Glutamatergic neuron (in vitro differentiated cells): Measurements from ENCODE around the gene RBM46. TPM values are rescaled to one million over a fixed set of nuclear protein-coding genes. Genes with fewer than 3 reads are reported as not detected.

Source experiments
- DNase-seq: peaks from one replicate; pipeline ENCODE4 v3.0.0; 2022
- H3K27ac Mint-ChIP-seq: one replicate; pipeline ENCODE4 v1.8.0; 2020; ENCODE audit warnings: mild to moderate bottlenecking, mixed read lengths, inconsistent platforms; ENCODE audit not compliant: unreplicated experiment
- H3K27me3 Mint-ChIP-seq: one replicate; pipeline ENCODE4 v1.8.0; 2020; ENCODE audit warnings: mild to moderate bottlenecking, moderate library complexity, mixed read lengths, inconsistent platforms; ENCODE audit not compliant: unreplicated experiment
- H3K36me3 Mint-ChIP-seq: one replicate; pipeline ENCODE4 v1.8.0; 2020; ENCODE audit warnings: mild to moderate bottlenecking, mixed read lengths, inconsistent platforms; ENCODE audit not compliant: unreplicated experiment
- H3K4me1 Mint-ChIP-seq: one replicate; pipeline ENCODE4 v1.8.0; 2020; ENCODE audit warnings: mild to moderate bottlenecking, low read depth, mixed read lengths, inconsistent platforms; ENCODE audit not compliant: unreplicated experiment
- H3K4me3 Mint-ChIP-seq: one replicate; pipeline ENCODE4 v1.8.0; 2020; ENCODE audit warnings: mild to moderate bottlenecking, mixed read lengths, inconsistent platforms; ENCODE audit not compliant: unreplicated experiment
- H3K9me3 Mint-ChIP-seq: one replicate; pipeline ENCODE4 v1.8.0; 2020; ENCODE audit warnings: mild to moderate bottlenecking, moderate library complexity, mixed read lengths, inconsistent platforms; ENCODE audit not compliant: unreplicated experiment
- total RNA-seq: library from RNA; stranded (reverse); fragmentation: NEBNext Ultra II Directional; extraction: Animal tissue kit (Norgen Biotek cat#: 25700); gene quantifications from one replicate; pipeline ENCODE4 v1.2.1, GENCODE V29; 2021; ENCODE audit not compliant: unreplicated experiment
- TF ChIP-seq, protein P1 (sequence below): fragments of 200-600 bp; sonication (generic); IDR thresholded peaks from one replicate; pipeline ENCODE4 v1.5.0; 2021; ENCODE audit not compliant: partially characterized antibody, unreplicated experiment

Gene RBM46
- total RNA-seq, 1 donor from 2014 or later: 7.9 TPM

DNA sequence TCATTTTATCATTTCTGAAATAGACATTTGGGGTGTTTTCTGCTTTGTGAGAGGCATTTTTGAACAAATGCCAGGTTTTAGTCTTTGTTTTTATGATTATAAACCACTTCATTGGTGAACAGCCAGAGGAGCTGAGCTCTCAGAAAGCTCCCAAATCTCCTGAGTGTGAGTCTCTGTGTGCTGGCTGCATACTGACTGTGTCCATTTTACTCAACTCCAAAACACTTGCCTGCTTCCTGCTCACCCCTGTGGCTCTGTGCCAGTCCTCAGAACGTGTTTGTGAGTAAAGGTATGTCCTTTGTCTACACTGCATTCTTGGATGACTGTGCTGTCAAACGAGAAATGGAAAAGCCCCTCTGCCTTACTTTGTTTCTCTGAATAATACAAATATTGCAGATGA lies 42.6 kb upstream of the RBM46 start:
- peaks cover 9% of the 10 kb centered on the region for H3K27me3 Mint-ChIP-seq
- H3K9me3 Mint-ChIP-seq: no peaks in the 10 kb centered on the region
- no peak for DNase-seq
- TF ChIP-seq, protein P1, sequence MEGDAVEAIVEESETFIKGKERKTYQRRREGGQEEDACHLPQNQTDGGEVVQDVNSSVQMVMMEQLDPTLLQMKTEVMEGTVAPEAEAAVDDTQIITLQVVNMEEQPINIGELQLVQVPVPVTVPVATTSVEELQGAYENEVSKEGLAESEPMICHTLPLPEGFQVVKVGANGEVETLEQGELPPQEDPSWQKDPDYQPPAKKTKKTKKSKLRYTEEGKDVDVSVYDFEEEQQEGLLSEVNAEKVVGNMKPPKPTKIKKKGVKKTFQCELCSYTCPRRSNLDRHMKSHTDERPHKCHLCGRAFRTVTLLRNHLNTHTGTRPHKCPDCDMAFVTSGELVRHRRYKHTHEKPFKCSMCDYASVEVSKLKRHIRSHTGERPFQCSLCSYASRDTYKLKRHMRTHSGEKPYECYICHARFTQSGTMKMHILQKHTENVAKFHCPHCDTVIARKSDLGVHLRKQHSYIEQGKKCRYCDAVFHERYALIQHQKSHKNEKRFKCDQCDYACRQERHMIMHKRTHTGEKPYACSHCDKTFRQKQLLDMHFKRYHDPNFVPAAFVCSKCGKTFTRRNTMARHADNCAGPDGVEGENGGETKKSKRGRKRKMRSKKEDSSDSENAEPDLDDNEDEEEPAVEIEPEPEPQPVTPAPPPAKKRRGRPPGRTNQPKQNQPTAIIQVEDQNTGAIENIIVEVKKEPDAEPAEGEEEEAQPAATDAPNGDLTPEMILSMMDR: no peak
- peaks cover 1% of the 10 kb centered on the region for H3K4me1 Mint-ChIP-seq
- H3K36me3 Mint-ChIP-seq: no peaks in the 10 kb centered on the region
- H3K27ac Mint-ChIP-seq: no peak overlapping the region
- H3K4me3 Mint-ChIP-seq: no peak overlapping the region

DNA sequence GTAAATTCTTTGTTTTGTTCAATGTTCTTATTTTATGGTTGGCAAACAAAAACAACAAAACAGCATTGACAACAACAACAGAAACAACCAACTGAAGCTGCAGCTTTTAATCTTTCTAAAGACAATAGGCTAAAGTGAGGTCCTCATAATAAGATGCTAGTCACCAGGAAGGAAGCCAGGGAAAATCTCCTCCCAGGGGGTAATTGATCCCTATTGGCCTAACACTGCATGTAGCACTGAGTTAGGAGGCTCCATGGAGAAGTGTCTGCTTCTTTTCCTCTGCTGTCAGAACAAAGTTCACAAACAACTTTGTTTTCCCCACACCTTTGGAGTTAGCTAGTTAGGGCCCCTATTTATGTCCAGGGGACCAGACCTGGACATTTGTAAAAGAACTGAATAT lies 42.0 kb upstream of the RBM46 start:
- TF ChIP-seq, protein P1: no peak
- Mint-ChIP-seq H3K4me3 (no peak overlapping the region), H3K4me1 (peaks cover 1% of the 10 kb centered on the region), H3K27me3 (peaks cover 12% of the 10 kb centered on the region), H3K36me3 (no peaks in the 10 kb centered on the region), H3K27ac (no peak overlapping the region), H3K9me3 (peaks cover 2% of the 10 kb centered on the region)
- DNase-seq: no peak

DNA sequence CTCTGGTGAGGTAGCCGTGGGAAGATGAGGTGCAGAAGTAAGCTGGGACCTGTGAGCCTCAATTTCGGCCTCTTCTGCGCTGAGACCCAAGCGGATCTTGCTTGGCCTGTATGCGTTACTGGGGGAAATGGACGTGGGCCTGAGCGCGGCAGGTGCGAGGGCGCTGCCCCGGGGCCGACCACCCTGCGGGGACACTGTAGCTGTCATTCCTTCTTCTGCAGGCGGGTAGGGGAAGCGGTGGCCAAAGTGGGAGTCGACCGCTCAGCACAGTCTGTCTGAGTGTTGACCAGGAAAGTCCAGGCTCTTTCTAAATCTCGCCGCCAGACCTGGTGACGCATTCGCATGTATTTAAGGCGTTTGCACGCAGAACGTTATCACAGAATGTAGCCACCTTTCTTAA lies 40.6 kb upstream of the RBM46 start:
- TF ChIP-seq, protein P1: no peak
- Mint-ChIP-seq H3K9me3 (peaks cover 2% of the 10 kb centered on the region), H3K27me3 (peaks cover 18% of the 10 kb centered on the region), H3K27ac (no peak overlapping the region), H3K36me3 (no peaks in the 10 kb centered on the region), H3K4me1 (peaks cover 1% of the 10 kb centered on the region), H3K4me3 (no peak overlapping the region)
- no peak for DNase-seq

GRCh38 chr4:154741131-154741665 lies 39.9 kb upstream of the RBM46 start:
- H3K27ac Mint-ChIP-seq: no peak overlapping the region
- peaks cover 2% of the 10 kb centered on the region for H3K9me3 Mint-ChIP-seq
- no peak for DNase-seq
- no peaks in the 10 kb centered on the region for H3K36me3 Mint-ChIP-seq
- TF ChIP-seq, protein P1: no peak
- peaks cover 18% of the 10 kb centered on the region for H3K27me3 Mint-ChIP-seq
- H3K4me3 Mint-ChIP-seq: peak overlapping the region; percentile 56
- peaks cover 1% of the 10 kb centered on the region for H3K4me1 Mint-ChIP-seq

DNA sequence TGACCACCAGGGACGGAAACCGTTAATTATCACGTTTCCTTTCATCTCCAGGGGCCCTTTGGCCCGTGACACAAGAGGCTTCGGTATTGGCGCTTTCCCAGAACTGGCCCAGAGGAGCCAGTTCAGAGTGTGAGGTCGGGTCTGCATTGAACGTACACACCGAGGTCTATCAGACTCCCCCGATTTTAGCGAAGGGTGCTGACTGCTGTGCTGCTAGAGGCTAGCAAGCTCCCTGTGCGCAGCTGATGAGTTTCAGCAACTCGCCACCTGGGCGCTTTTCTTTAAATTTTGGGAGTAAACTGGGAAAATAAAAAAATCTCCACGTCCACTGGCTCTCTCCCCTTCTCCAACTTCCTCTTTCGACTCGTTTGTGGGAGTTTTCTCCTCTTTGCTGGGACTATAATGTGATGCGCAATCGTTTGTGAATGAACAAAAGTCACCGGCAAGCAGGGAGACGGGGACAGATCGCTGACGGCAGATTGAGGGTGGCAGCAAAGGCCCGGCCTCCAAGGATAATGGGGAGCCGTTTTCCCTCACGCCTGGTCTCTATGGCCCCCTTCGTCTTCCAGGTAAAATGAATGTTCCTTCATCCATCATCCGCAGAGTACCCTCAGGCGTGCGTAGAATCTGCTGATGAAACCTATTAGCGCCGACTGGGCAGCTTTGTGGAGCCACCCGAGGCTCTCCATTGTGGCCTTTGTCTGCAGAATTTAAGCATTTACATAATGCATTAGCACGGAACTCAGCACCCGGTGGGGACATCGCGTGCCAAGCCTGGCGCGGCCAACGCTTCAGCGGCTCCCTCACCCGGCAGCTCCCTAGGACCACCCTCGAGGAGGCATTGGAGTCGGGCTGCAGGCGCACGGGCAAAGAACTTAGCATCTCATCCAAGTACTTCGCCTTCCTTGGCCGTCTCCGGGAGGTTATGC lies 38.9 kb upstream of the RBM46 start:
- peak overlapping the region; percentile 91 for H3K4me3 Mint-ChIP-seq
- peaks cover 1% of the 10 kb centered on the region for H3K4me1 Mint-ChIP-seq
- TF ChIP-seq, protein P1: no peak
- DNase-seq: peak; percentile 45
- H3K27me3 Mint-ChIP-seq: peaks cover 18% of the 10 kb centered on the region
- H3K27ac Mint-ChIP-seq: peak overlapping the region; percentile 43
- no peaks in the 10 kb centered on the region for H3K36me3 Mint-ChIP-seq
- peaks cover 2% of the 10 kb centered on the region for H3K9me3 Mint-ChIP-seq
